ENCODE data around the gene PRR18. TPM values are rescaled to one million over a fixed set of nuclear protein-coding genes. Genes with fewer than 3 reads are reported as not detected.

PRR18 gene
- total RNA-seq, 1 experiment from 2014 or later, result not detected

DNA sequence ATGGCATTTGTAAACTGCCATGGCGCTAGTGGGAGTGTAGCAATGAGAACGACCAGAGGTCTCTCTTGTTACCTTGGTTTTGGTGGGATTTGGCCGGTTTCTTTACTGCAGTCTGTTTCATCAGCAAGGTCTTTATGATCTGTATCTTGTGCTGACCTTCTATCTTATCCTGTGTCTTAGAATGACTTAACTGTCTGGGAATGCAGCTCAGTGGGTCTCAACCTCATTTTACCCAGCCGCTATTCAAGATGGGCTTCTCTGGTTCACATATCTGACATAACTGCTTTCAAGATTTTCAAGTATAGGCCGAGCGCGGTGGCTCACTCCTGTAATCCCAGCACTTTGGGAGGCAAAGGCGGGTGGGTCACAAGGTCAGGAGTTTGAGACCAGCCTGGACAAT is 36.0 kb upstream of the PRR18 start:
- Histone ChIP-seq H2AFZ (ENCODE audit: low read length) (no peak overlapping the region), H3T11ph (ENCODE audit: low read length) (no peak overlapping the region), H4K5ac (ENCODE audit: insufficient read length, low read depth, low read length) (no peak overlapping the region), H3K23ac (ENCODE audit: insufficient read length, low read depth, low read length) (no peak overlapping the region), H2BK120ac (ENCODE audit: low read depth, low read length, poor library complexity, severe bottlenecking) (no peak overlapping the region), H3K4me2 (ENCODE audit: insufficient read depth, insufficient read length, low read length) (no peak overlapping the region), H4K91ac (ENCODE audit: insufficient read length, low read depth, low read length) (no peak overlapping the region), H3K79me2 (ENCODE audit: insufficient read depth, low read length) (peaks cover 26% of the 10 kb centered on the region), H3K4me1 (ENCODE audit: insufficient read depth, low read length) (peaks cover 5% of the 10 kb centered on the region; the same call in 1 of the 2 replicates), H2BK15ac (ENCODE audit: low read depth, low read length) (no peak overlapping the region), H3K79me1 (ENCODE audit: insufficient read depth, low read depth, low read length, poor library complexity, severe bottlenecking) (peaks cover 11% of the 10 kb centered on the region), H3K14ac (ENCODE audit: insufficient read depth, low read length) (no peak overlapping the region), H4K20me1 (ENCODE audit: control insufficient read depth, insufficient read depth, insufficient read length) (no peaks in the 10 kb centered on the region), H3K27ac (ENCODE audit: insufficient read length, low read depth, low read length) (no peak overlapping the region), H3K27me3 (ENCODE audit: insufficient read depth, low read length) (no peaks in the 10 kb centered on the region), H3K9me3 (ENCODE audit: control insufficient read depth, low read depth, low read length) (no peaks in the 10 kb centered on the region), H3K56ac (ENCODE audit: insufficient read length, low read depth, low read length) (no peak overlapping the region), H3K23me2 (ENCODE audit: insufficient read length, low read depth, low read length, poor library complexity, severe bottlenecking) (peaks cover 8% of the 10 kb centered on the region), H2BK20ac (ENCODE audit: low read depth, low read length, poor library complexity, severe bottlenecking) (no peak overlapping the region), H2BK5ac (ENCODE audit: insufficient read length, low read length) (no peak overlapping the region), H3K18ac (ENCODE audit: insufficient read length, low read depth, low read length) (no peak overlapping the region), H4K8ac (replicated peaks; ENCODE audit: insufficient read length, low read depth, low read length) (no peak overlapping the region), H3K9ac (ENCODE audit: extremely low read depth, insufficient read length, low read length) (no peak overlapping the region), H3K4ac (ENCODE audit: low read depth, low read length) (no peak overlapping the region), H2BK12ac (ENCODE audit: insufficient read length, low read depth, low read length) (no peak overlapping the region), H2AK5ac (ENCODE audit: insufficient read length, low read length) (no peak overlapping the region)
- Mint-ChIP-seq H3K9me3 (peaks cover 0 to 2% of the 10 kb centered on the region in 2 experiments; a peak in 2 of 5 replicates), H3K27me3 (ENCODE audit: low read depth) (peaks cover 1% of the 10 kb centered on the region; the same call in 1 of the 2 replicates), H3K36me3 (ENCODE audit: insufficient read depth in 1 of 3, low read depth in 3 of 3) (peaks cover 0 to 1% (median 0%) of the 10 kb centered on the region in 3 experiments; a peak in 2 of 7 replicates), H3K4me1 (peaks cover 10 to 16% of the 10 kb centered on the region in 2 experiments), H3K4me3 (peak overlapping the region in 1 of 2 experiments; percentile 27; a peak in 2 of 5 replicates), H3K27ac (no peak overlapping the region; a peak in 1 of 7 replicates)
- DNase-seq, result no peak
- TF ChIP-seq, protein P1, sequence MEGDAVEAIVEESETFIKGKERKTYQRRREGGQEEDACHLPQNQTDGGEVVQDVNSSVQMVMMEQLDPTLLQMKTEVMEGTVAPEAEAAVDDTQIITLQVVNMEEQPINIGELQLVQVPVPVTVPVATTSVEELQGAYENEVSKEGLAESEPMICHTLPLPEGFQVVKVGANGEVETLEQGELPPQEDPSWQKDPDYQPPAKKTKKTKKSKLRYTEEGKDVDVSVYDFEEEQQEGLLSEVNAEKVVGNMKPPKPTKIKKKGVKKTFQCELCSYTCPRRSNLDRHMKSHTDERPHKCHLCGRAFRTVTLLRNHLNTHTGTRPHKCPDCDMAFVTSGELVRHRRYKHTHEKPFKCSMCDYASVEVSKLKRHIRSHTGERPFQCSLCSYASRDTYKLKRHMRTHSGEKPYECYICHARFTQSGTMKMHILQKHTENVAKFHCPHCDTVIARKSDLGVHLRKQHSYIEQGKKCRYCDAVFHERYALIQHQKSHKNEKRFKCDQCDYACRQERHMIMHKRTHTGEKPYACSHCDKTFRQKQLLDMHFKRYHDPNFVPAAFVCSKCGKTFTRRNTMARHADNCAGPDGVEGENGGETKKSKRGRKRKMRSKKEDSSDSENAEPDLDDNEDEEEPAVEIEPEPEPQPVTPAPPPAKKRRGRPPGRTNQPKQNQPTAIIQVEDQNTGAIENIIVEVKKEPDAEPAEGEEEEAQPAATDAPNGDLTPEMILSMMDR (conservative IDR thresholded peaks at IDR 0.05), result no peak
- WGBS (ENCODE audit: extremely low coverage, insufficient read length, low lambda C conversion rate), result no CpG with 5 or more reads among the region's 8 CpGs
